NCI-H226 (cell line): ENCODE measurements around the gene HOXC10.

Source experiments
- DNase-seq: peaks from one replicate; pipeline ENCODE4 v3.0.0-alpha.2; 2015

The HOXC10 gene

DNA sequence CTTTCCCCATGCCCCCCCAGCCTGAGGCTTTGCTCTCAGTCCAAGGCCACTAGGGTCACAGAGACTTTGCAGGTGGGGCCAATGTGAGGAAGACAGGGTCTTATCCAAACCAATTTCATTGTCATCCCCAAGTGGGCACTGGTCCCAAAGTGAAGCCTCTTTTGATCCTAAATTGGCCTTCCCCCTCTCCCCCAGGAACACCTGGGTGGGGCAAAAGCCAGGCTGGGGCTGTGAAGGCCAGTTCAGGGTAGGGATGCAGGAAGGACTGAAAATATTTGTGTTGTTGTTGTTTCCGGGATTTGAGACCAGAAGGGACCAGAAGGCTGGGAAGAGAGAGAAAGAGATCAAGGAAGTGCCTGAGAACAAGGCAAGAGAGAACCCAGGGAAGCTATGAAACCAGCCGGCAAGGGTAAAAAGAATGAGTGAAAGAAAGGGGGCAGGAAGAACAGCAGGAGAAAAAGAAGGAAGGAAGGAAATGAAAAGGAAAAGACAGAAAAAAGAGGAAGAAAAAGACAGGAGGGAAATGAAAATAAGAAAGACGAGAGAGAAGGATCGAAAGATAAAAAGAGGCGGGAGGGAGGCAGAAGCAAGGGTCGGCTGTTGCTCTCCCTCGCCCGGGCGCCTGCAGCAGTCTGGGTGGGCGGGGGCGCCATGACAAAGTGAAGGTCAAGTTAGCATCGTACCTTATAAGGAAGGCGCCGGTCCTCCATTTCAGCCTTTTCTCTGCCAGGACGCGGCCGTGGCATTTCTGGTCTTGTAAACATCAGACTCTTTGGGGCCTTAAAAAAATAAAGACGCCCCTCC is 19.5 kb upstream of the HOXC10 start:
- no peak for DNase-seq

DNA sequence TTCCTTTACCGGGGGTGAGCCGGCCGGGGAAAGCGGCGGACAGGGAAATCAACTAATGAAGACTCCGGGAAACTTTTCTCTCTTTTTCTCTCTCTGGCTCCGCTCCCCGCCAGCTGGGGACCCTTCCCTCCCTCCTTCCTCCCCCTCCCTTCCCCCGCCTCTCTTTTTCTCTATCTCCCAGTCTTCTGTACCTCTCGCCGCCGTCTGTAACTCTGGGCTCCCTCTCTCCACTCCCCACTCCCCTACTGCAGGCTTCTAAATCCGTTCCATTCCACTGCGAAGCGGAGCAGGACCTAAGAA is 18.9 kb upstream of the HOXC10 start:
- no peak for DNase-seq

DNA sequence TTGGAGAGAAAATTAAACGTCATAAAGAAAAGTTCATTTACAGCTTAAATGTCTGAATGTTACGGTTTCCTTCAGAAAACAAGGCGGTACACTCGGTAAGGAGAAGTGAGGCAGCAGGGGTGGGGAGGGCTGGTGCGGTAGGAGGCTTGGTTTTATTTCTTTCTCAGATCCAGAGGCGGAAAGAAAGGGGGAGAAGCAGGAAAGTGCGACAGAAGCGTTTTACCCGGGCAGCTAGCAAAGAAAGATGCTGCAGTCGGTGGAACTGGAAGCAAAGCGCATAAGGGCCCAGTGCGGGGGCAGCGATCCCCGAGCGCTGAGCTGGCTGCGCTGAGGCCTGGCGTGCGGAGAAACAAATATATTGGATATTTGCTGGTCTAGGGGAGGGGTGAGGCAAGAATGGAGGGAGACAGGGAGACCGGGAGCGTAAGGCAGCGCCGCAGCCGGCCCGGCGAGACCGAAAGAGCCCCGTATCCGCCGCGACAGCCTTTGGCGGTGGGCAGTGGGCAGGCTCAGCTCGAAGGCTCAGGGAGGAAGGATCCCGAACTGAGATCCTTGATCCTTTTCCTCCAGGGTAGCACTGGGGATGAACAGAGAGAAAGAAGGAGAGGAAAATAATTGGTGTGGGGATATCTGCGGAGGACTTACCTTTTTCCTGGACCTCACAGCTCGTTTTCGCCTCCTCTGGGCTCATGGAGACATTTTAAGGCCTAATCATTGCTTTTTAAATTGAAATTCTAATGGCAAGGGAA is 18.4 kb upstream of the HOXC10 start:
- DNase-seq, result no peak

DNA sequence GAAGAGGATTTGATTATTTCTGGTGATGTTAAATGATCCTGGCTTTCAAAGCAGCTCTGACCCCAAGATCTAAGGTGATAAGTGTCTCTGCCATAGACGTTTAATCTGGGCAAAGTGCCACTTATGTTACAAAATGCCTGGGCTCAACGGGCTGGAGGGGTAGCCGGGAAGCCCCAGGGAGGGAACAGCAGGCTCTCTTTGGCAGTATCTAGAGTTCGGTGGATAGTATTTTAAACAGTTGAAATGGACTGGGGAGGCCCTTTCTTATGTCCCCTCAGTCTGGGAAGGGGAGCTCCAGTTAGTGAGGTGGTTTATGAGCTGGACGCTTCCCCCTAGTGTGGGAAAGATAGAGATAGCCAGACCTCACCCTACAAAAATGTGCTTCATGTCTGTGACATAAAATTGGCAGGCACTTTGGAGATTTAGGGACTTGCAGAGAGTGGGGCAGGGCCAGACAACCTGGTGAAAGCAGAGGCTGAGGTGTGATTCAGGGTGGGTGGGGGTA is 17.5 kb upstream of the HOXC10 start:
- DNase-seq, result no peak

DNA sequence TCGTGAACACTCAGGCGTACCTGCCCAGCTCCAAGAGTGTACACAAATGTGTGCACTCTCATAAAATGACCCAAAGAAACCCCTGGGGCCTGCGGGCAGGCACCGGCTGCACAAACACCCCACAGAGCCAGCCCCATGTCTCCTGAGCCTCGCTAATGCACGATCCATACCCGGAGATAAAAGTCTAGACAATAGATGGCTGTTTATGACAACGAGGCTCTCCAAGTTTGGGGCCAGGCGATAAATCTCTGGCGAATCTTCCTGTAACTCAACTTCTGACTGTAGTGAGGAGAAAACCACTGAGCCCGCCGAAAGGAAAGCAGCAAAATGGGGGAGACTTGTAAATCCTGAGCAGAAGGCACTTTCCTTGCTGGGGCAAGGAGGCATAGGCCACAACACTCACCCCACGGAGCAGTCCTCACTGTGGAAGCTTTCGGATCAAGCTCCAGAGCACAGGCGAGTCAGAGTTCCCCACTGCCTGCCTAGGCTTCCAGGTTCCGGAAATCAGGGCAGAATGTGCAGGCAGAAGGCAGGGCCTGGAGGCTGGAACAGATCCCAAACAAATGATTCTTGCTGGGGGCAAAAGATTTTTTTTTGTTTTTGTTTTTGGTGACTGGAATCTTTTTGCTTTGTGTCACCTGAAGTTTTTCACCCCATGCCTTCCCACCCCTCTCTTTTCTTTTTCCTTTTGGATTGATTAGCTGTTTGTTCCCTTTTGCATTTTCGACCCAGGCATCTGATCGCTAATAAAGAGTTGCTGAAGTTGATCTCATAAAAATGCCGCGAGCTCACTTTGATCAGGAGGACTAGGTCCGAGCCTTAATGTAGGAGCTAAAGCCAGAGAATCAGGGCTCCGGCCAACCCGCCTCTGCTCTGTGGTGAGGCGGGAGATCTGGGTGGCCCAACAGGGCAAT is 16.5 kb upstream of the HOXC10 start:
- no peak for DNase-seq

DNA sequence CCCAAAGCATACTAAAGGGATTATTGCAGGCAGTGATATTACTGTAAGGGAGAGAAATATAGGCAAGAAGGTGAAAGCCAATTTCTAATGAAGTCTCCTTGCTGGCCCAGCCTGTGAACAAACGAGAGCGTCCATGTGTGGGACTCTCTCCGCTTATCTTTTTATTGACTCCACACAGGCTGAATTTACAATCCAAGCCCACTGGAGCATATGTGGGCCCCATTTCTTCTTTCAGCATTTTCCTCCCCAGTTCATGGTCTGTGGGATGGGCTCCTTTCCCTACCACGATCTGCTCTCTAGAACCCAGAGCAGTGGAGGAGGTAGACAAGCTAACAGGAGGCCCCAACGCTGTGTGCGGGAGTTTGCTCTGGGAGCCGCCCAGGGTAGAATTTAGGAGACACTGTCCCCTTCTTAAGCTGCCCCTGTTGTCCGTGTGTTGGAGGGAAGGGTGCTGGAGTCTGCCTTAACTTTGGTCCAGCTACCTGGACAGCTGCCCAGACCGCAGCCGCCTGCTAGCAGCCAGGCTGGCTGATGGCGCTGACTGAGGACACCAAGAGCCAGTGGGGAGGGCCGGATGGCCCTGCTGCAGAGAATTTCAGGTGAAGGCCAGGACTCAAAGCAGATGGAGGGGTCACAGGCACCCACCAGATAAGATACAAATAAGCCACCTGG is 15.2 kb upstream of the HOXC10 start:
- no peak for DNase-seq

DNA sequence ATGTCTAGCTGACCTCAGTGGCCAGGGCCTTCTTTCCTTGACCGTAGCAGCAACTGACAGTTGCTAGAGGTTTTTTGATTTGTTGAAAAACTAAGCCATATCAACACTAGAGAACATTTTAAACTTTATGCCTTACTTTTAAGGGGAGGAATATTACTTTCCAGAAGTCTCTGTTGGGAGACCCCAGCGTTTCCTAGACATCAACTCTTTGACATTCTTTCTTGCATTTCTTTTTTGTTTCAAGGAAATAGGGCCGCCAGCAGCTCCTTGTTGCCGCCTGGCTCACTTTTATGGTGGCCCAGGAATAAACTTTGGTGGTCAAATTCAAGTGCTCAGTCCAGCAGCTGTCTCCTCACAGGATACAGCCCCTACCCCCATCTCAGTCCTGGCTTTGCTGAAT is 14.5 kb upstream of the HOXC10 start:
- no peak for DNase-seq

DNA sequence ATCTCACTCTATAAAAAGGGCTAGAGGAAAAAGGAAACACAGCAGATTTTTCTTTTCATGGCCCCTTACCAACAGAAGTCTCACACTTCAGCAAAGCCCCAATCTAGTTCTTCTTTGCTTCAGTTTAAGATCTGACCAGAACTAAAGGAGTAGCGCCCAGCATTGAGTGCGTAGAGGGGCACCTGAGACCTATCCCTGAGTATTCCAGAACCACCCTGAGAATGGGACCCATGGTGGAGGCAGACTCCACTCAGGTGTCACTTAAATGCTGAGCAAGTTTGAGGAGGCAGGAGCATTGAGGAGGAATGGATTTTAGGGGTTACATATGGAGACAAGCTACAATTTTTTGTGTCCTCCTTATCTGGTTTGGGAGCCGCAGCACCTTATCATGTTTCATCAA is 13.8 kb upstream of the HOXC10 start:
- DNase-seq, result no peak

DNA sequence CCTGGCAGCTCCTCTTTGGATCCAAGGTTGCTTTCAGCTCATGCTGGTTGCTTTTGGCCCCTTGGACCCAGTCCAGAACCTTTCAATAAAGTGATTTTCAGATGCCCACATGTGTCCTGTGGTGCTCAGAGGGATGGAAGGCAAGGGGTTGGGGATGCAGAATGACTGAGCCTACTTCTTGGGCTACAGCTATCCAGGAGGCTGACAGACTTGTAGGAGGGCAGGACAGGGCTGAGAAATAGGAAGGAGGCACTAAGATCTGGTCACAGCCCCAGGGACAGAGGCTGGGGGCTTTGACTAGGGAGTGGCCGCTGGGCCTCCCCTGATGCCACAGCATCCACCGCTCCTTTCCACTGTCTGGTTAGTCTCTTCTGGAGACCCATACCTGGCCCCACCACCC is 13.3 kb upstream of the HOXC10 start:
- no peak for DNase-seq

DNA sequence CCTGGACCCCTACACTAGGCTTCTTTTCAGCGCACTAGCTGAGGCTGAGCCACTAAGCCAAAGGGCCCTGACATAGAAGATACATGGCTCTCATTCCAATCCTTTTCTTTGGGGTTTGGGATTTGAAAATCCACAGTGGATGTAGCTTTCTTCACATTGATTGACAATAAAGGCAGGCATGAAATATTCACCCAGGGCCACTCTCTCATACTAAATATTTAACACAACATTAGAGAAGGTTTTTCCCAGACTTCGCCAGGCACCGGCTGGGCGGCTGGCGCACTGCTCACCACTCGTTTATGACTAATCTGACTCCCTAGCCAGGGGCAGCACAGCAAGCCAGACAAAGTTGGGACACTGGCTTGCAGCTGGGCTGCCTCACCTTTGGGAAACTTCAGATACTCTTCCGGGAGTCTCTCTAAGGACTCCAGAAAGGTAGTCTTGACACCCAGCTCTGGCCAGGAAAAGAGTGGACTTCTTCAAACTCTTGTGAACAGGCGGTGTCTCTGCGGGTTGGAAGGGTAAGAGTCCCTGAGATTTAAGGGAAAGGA is 12.7 kb upstream of the HOXC10 start:
- DNase-seq, result peak; percentile 77

DNA sequence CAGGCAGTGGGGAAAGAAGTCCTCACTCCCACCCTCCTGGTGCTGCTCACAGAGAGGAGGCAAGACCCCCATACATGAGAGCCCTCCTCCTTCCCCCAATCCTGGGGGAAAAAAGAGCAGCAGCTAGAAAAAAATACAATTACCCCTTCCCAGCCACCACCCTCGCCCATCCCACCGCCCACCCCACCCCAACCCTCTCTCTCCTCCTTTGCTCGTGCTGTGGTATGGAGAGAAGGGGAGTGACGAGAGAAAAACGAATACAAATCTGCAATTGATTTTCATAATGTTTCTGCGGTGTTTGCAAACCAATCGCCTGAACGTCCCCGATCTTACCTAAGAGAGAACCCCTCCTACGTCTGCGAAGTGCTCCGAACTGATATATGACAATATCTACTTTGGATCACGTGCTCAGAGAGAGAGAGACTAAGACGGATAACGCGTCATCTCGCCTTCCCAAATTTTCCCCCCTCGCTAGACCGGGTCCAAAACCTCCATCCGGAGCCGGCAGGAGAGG is 12.2 kb upstream of the HOXC10 start, which contains the start of gene HOXC11:
Gene HOXC11, plus strand, starts transcription at position 405 of the 514 bp plus-strand sequence. CDS start 116 bp downstream, outside the sequence.
- no peak for DNase-seq

DNA sequence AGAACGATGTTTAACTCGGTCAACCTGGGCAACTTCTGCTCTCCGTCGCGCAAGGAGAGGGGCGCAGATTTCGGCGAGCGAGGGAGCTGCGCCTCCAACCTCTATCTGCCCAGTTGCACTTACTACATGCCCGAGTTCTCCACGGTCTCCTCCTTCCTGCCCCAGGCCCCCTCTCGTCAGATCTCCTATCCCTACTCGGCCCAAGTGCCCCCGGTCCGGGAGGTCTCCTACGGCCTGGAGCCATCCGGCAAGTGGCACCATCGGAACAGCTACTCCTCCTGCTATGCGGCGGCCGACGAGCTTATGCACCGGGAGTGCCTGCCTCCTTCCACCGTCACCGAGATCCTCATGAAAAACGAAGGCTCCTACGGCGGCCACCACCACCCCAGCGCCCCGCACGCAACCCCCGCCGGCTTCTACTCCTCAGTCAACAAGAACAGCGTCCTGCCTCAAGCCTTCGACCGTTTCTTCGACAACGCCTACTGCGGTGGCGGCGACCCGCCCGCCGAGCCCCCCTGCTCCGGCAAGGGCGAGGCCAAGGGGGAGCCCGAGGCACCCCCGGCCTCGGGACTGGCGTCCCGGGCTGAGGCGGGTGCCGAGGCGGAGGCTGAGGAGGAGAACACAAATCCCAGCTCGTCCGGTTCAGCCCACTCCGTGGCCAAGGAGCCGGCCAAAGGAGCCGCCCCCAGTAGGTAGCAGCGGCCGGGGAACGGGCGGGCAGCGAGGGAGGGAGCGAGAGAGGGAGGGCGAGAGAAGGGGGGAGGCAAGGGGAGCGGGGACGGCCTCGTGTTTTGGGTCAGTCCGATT is 11.5 kb upstream of the HOXC10 start:
- no peak for DNase-seq

DNA sequence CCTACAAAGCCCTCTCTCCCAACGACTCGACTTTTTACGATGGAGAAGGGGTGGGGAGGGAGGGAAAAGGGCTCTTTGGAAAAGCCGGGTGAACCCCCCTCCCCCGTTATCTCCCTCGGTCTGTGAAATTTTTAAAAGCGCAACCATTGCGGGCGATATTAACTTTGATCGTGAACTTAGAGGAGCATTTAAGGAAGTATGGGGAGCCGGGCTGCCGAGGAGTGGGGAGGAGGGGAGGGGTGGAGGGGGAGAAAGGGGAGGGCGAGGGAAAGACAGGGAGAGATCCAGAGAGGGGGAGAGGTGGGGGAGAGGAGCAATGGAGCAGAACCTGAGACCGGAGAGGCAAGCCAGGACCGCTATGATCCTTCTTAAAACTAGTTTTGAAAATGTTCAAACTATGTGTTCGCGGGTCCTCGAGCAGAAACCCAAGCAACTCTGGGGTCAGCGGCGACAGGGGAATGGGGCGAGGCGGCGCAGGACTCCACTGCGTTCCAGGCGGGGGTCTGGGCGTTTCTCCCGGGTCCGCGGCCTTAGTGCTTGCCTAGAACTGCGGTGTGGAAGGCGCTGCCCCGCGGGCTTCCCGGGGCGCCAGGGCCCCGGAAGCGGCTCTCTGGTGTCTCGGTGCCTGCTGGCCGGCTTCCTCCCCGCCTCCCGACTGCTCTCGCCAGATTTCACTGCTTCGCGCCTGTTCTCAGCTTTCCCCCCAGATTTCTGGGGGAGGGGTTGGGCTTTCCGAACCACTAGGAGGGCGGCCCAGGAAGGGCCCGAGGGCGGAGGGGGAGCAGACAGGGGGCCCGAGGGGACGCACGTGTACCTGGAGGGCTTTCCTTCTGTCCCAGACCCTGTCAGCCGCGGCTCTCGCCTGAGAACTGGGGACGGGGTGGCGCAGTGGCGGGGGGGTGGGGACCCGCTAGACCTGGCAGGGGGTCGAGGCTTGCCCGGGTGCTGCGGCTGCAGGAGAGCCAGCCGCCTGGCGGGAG is 10.6 kb upstream of the HOXC10 start, which contains the start of gene HOTAIR:
Gene HOTAIR, minus strand, starts transcription at position 871 of the 980 bp plus-strand sequence.
- no peak for DNase-seq

DNA sequence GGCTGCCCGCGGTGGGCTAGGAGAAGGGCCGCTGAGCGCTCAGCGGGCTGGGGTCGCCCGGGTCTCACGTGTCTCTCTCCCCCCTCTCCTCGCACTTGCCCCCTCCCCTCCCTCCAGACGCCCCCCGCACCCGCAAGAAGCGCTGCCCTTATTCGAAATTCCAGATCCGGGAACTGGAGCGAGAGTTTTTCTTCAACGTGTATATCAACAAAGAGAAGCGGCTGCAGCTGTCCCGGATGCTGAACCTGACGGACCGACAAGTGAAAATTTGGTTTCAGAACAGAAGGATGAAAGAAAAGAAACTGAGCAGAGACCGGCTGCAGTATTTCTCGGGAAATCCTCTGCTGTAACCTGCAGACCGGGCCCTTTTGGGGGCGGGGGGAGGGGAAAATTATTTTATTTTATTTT is 9.9 kb upstream of the HOXC10 start:
- DNase-seq, result no peak

DNA sequence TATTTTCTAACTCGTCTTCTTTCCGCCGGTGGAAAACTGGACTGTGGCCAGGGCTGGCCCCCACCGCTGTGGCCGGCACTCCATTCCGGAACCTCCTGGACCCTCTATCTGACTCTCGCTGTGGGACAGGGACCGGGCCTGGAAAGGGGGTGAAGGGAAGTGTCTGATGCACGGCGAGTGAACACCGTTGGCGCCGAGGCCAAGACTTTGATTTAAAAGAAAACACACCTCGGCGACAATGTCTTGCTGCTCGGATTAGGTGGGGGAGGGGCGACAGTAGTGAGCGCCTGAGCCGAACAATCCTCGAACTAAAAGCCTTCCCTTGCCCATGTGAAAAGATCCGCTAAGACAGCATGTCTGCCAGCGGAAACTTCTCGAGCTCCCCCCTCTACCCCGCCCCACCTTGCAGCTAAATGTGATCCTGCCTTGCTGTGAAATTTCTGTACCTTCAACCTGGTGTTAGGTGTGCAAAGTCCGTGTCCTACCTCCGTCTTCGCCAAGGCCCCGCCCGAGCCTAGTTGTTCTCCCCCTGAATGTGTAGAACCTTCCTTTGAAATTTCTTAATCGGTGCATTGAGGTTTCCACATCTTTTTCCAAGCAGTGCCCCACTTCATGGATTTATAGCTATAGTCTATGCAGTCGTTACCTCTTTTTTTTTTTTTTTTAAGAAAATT is 9.3 kb upstream of the HOXC10 start:
- no peak for DNase-seq

DNA sequence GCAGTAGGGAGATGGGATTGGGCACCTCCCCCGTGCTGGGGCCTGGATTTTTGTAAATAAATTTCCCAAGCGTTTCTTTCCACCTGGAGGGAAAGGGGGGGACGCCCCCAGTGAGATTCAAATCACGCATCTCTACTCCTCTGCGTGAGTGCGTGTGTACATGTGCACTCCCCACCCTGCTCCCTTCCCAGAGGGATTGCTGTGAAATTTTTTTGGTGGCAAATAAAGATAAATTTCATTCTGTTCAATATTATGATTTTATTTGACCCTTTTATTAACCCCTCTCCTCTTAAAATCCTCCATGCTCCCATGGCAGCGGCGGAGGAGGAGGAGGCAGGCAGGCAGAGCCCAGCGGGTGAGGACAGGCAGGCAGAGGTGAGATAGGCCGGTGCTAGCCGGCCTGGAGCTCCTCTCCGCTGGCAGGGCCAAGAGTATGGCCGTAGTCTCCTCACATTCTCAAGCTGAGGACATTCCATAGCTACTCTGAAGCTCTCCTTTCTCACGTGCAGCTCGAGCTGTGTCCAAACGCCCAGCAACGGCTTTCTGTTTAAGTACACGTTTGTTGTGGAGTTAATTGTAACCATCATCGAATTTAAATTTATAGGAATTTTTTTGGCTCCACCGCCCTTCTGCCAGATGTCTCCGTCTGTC is 8.6 kb upstream of the HOXC10 start:
- no peak for DNase-seq

DNA sequence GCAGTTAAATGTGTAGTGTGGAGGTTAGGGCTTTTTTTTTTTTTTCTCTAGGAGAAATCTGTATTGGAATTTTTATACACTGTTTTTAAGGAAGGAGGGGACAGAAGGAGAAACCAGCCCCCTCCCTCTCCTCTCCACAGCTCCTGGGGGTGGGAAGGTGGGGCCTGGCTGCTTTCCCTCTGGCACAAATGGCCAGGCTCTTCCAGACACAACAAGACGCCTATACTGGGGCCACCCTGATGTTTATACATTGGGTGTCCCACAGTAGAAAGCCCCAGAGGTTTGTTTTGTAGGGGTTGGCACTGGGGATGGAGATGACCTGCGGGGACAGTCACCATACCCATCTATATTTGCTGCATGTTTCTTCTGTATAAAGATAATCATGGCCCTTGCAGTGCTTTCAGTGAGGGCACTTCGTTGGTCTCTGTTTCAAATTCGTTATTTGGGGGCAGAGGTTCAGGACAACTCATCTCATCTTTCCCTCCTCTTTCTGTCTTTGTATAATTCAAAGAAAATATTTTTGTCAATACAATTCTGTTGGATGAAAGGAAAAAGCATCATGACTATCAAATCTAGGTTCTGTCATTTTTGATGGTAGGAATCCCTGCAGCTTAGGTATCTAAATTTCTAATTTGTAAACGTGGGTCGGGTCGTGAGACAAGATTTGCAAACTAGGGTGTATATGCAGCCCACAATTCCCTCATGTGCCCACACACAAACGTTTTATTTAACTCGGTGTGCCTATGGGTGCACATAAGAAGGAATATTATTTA is 7.9 kb upstream of the HOXC10 start:
- no peak for DNase-seq
